SH-SY5Y (cell line): Measurements from ENCODE around the gene RPL14.

Source experiments
- GATA2 ChIP-seq: IDR thresholded peaks from 2 replicates; pipeline ENCODE4 v1.6.1; 2011; ENCODE audit warnings: mild to moderate bottlenecking, low read depth, low read length
- GATA3 ChIP-seq: IDR thresholded peaks from 2 replicates; pipeline ENCODE4 v1.6.1; 2011; ENCODE audit warnings: low read depth, mild to moderate bottlenecking, low read length, moderate library complexity

- TF ChIP-seq GATA3 (no peak), GATA2 (no peak)
Measured at GRCh38 chr3:40476478-40477470, 19.6 kb downstream of the RPL14 start, which contains the start of gene ZNF619.
